HCT116 (cell line): ENCODE results near the gene KIAA1328. TPM values are rescaled to one million over a fixed set of nuclear protein-coding genes. Genes with fewer than 3 reads are reported as not detected.

Experiments
- ATAC-seq: fragments of 200-7000 bp; cut with Tn5 transposase; 2 replicates; pipeline ENCODE4 v1.9.1; 2020; ENCODE audit warnings: mild to moderate bottlenecking, moderate library complexity
- BruUV-seq: library from RNA; stranded (reverse); fragments of 400-500 nt; replicated peaks from 2 replicates; lab custom pipeline; 2021; lab: Mats Ljungman, UMichigan
- CTCF ChIA-PET: fragments of 300-600 bp; sonication (Branson Sonifier 250); formaldehyde crosslinking; loops from one replicate; lab custom pipeline; 2021; ENCODE audit warnings: antibody characterized with exemption; lab: Charles Lee
- POLR2A ChIA-PET: fragments of 300-600, 350-600 bp; sonication (Branson Sonifier 250); formaldehyde crosslinking; loops from one replicate; lab custom pipeline; 2021; ENCODE audit warnings: antibody characterized with exemption; lab: Charles Lee
- RAD21 ChIA-PET, 2 experiments: fragments of 300-600 bp; sonication (Branson Sonifier 250); formaldehyde crosslinking; loops; one replicate each; lab custom pipeline; 2023; ENCODE audit warnings: low total read pairs in 2 of 2; ENCODE audit not compliant: uncharacterized antibody in 2 of 2, unreplicated experiment in 2 of 2, low non-redundant PET in 1 of 2; lab: Charles Lee
- DNase-seq: peaks from one replicate; pipeline ENCODE4 v3.0.0-alpha.2; 2010; ENCODE audit warnings: low read depth, low spot score
- H2AFZ ChIP-seq: fragments of 200-600 bp; shearing (Covaris generic), sonication (generic); 2 replicates; pipeline ENCODE4 v1.6.1; 2017; ENCODE audit warnings: low read depth, mixed run types, mixed read lengths, antibody characterized with exemption, low read length; ENCODE audit not compliant: poor library complexity, severe bottlenecking
- H3K27ac ChIP-seq: 2 replicates; pipeline ENCODE4 v1.5.1; 2012; ENCODE audit warnings: low read depth, low read length
- H3K27me3 ChIP-seq: fragments of 200-600 bp; sonication (generic); 2 replicates; pipeline ENCODE4 v1.6.1; 2016; ENCODE audit warnings: mixed run types, low read length, mixed read lengths; ENCODE audit not compliant: insufficient read depth
- H3K36me3 ChIP-seq, 2 experiments: fragments of 200-500 bp in 1 of 2; fragments of 200-600 bp in 1 of 2; sonication (Bioruptor generic) in 1 of 2; sonication (generic) in 1 of 2; 2 replicates each; pipeline versions ENCODE4 v1.5.1 to v1.6.1; 2014 to 2016; ENCODE audit warnings: low read length in 2 of 2, inconsistent platforms in 1 of 2, mixed read lengths in 1 of 2, mixed run types in 1 of 2; ENCODE audit not compliant: insufficient read depth in 2 of 2, control insufficient read depth in 1 of 2
- H3K4me1 ChIP-seq, 2 experiments: fragments of 200-600 bp in 1 of 2; sonication (generic) in 1 of 2; 2 replicates each; pipeline versions ENCODE4 v1.5.1 to v1.6.1; 2012 to 2017; ENCODE audit warnings: low read length in 2 of 2, inconsistent platforms in 1 of 2, mild to moderate bottlenecking in 1 of 2, mixed read lengths in 1 of 2, mixed run types in 1 of 2, moderate library complexity in 1 of 2; ENCODE audit not compliant: insufficient read depth in 2 of 2, control insufficient read depth in 1 of 2
- H3K4me2 ChIP-seq: fragments of 200-600 bp; sonication (generic); 2 replicates; pipeline ENCODE4 v1.6.1; 2017; ENCODE audit warnings: mixed run types, low read length, mixed read lengths
- H3K4me3 ChIP-seq, 2 experiments: fragments of 200-600 bp in 1 of 2; sonication (generic) in 1 of 2; replicated peaks in 1 of 2; 2 replicates each; pipeline ENCODE4 v1.5.1; 2011 to 2016; ENCODE audit warnings: low read length in 2 of 2, control low read depth in 1 of 2, low read depth in 1 of 2, mild to moderate bottlenecking in 1 of 2, mixed read lengths in 1 of 2, mixed run types in 1 of 2
- H3K79me2 ChIP-seq: fragments of 200-600 bp; sonication (generic); 2 replicates; pipeline ENCODE4 v1.6.1; 2017; ENCODE audit warnings: mild to moderate bottlenecking, mixed run types, low read length, moderate library complexity, mixed read lengths; ENCODE audit not compliant: insufficient read depth
- H3K9ac ChIP-seq: fragments of 200-600 bp; sonication (generic); 2 replicates; pipeline ENCODE4 v1.6.1; 2016; ENCODE audit warnings: low read length, mixed read lengths
- H3K9me2 ChIP-seq: fragments of 200-600 bp; sonication (generic), shearing (Covaris generic); 2 replicates; pipeline ENCODE4 v1.6.1; 2017; ENCODE audit warnings: mixed run types, mild to moderate bottlenecking, moderate library complexity; ENCODE audit not compliant: insufficient read depth
- H3K9me3 ChIP-seq, 2 experiments: fragments of 200-500 bp in 1 of 2; fragments of 200-600 bp in 1 of 2; sonication (Bioruptor generic) in 1 of 2; sonication (generic) in 1 of 2; 2 replicates each; pipeline ENCODE4 v1.6.1; 2014 to 2017; ENCODE audit warnings: low read length in 2 of 2, mixed read lengths in 2 of 2, inconsistent platforms in 1 of 2, low read depth in 1 of 2, mild to moderate bottlenecking in 1 of 2, mixed run types in 1 of 2, moderate library complexity in 1 of 2; ENCODE audit not compliant: control insufficient read depth in 1 of 2, insufficient read depth in 1 of 2
- H4K20me1 ChIP-seq: fragments of 200-600 bp; sonication (generic), shearing (Covaris generic); 2 replicates; pipeline ENCODE4 v1.6.1; 2017; ENCODE audit warnings: mixed run types, mild to moderate bottlenecking, moderate library complexity; ENCODE audit not compliant: insufficient read depth
- ATF3 ChIP-seq: IDR thresholded peaks from 2 replicates; pipeline ENCODE4 v1.6.1; 2012
- CEBPB ChIP-seq: IDR thresholded peaks from 2 replicates; pipeline ENCODE4 v1.6.1; 2012; ENCODE audit warnings: low read depth
- CTCF ChIP-seq, 3 experiments: fragments of 200-600 bp in 1 of 3; sonication (generic) in 1 of 3; IDR thresholded peaks in 2 of 3; conservative IDR thresholded peaks in 1 of 3; 2 replicates each; pipeline ENCODE4 v1.5.1; 2012 to 2017; ENCODE audit warnings: low read depth in 2 of 3, low read length in 2 of 3, antibody characterized with exemption in 1 of 3, borderline replicate concordance in 1 of 3, control low read depth in 1 of 3, mild to moderate bottlenecking in 1 of 3, mixed read lengths in 1 of 3, mixed run types in 1 of 3, moderate library complexity in 1 of 3; ENCODE audit not compliant: insufficient read depth in 1 of 3
- EGR1 ChIP-seq: IDR thresholded peaks from 2 replicates; pipeline ENCODE4 v1.6.1; 2012; ENCODE audit warnings: low read depth
- ELF1 ChIP-seq: IDR thresholded peaks from 2 replicates; pipeline ENCODE4 v1.6.1; 2012; ENCODE audit warnings: low read depth, borderline replicate concordance
- EZH2 ChIP-seq: fragments of 200-600 bp; sonication (generic); IDR thresholded peaks from 2 replicates; pipeline ENCODE4 v1.6.1; 2017; ENCODE audit warnings: antibody characterized with exemption, mixed run types
- EZH2phosphoT487 ChIP-seq: fragments of 200-600 bp; IDR thresholded peaks from 2 replicates; pipeline ENCODE4 v1.6.1; 2018; ENCODE audit warnings: antibody characterized with exemption, borderline replicate concordance
- JUND ChIP-seq: IDR thresholded peaks from 2 replicates; pipeline ENCODE4 v1.6.1; 2012
- POLR2A ChIP-seq: IDR thresholded peaks from 2 replicates; pipeline ENCODE4 v1.7.0; 2011; ENCODE audit warnings: borderline replicate concordance; ENCODE audit not compliant: insufficient read depth, insufficient read length; ENCODE audit errors: extremely low read depth
- POLR2AphosphoS5 ChIP-seq: IDR thresholded peaks from 2 replicates; pipeline ENCODE4 v1.6.1; 2011; ENCODE audit warnings: mild to moderate bottlenecking, low read depth, low read length, moderate library complexity
- REST ChIP-seq: IDR thresholded peaks from 2 replicates; pipeline ENCODE4 v1.6.1; 2012; ENCODE audit warnings: low read depth
- SIN3A ChIP-seq: IDR thresholded peaks from 2 replicates; pipeline ENCODE4 v1.6.1; 2012; ENCODE audit warnings: low read depth
- SP1 ChIP-seq: IDR thresholded peaks from 2 replicates; pipeline ENCODE4 v1.6.1; 2012; ENCODE audit warnings: low read depth
- YY1 ChIP-seq: IDR thresholded peaks from 2 replicates; pipeline ENCODE4 v1.6.1; 2011; ENCODE audit warnings: low read length, low read depth, moderate library complexity, mild to moderate bottlenecking; ENCODE audit not compliant: insufficient replicate concordance; ENCODE audit errors: extremely low read depth
- ZBTB33 ChIP-seq: IDR thresholded peaks from 2 replicates; pipeline ENCODE4 v1.6.1; 2011; ENCODE audit warnings: mild to moderate bottlenecking, low read length, moderate library complexity; ENCODE audit not compliant: insufficient replicate concordance; ENCODE audit errors: extremely low read depth
- ZFX ChIP-seq: fragments of 450-650 bp; IDR thresholded peaks from 2 replicates; pipeline ENCODE4 v1.6.1; 2017
- ZNF274 ChIP-seq: fragments of 200-500 bp; sonication (Bioruptor generic); IDR thresholded peaks from 2 replicates; pipeline ENCODE4 v1.6.1; 2014; ENCODE audit warnings: mild to moderate bottlenecking, low read depth, low read length, inconsistent platforms
- intact Hi-C: fragments of 100-400 bp; cut with micrococcal nuclease; formaldehyde crosslinking; loops from 2 replicates; pipeline ENCODE4 v1.10.0; 2022
- total RNA-seq: library from RNA; stranded (reverse); gene quantifications from one replicate; pipeline ENCODE4 v1.2.1, GENCODE V29; 2021; ENCODE audit not compliant: unreplicated experiment

The KIAA1328 gene
- total RNA-seq, 1 experiment from 2014 or later, result 5.2 TPM

- DNase-seq (no peak), ATAC-seq (no peak)
- H3K9ac ChIP-seq, result no peak overlapping the region
- TF ChIP-seq SP1 (no peak), EGR1 (no peak), SIN3A (no peak), JUND (no peak), ZNF274 (no peak), ZFX (no peak), POLR2A (no peak), ZBTB33 (no peak), CEBPB (no peak), ELF1 (no peak), YY1 (no peak), EZH2 (no peak), REST (no peak), POLR2AphosphoS5 (no peak), ATF3 (no peak), CTCF (IDR thresholded peaks at IDR 0.05 in 2 of 3, conservative IDR thresholded peaks at IDR 0.05 in 1 of 3; ENCODE audit: borderline replicate concordance in 1 of 3, insufficient read depth in 1 of 3, low read depth in 2 of 3, low read length in 2 of 3) (no peak), EZH2phosphoT487 (no peak)
- H2AFZ ChIP-seq, result no peak overlapping the region
- ChIA-PET POLR2A (no interaction called here), CTCF (no interaction called here), RAD21 (no interaction called here)
- no TSS peak for BruUV-seq
- peaks cover 36% of the 10 kb centered on the region for H3K79me2 ChIP-seq
- H3K4me3 ChIP-seq, result no peak overlapping the region
- H3K9me3 ChIP-seq, result no peaks in the 10 kb centered on the region
- no peaks in the 10 kb centered on the region for H4K20me1 ChIP-seq
- no peak overlapping the region for H3K27ac ChIP-seq
- H3K9me2 ChIP-seq, result no peaks in the 10 kb centered on the region
- H3K36me3 ChIP-seq, result peaks cover 0 to 2% of the 10 kb centered on the region in 2 experiments; a peak in 1 of 4 replicates
- intact Hi-C loops, result no loop called here
- H3K27me3 ChIP-seq, result no peaks in the 10 kb centered on the region
- peaks cover 8 to 15% of the 10 kb centered on the region in 2 experiments; a peak in 2 of 4 replicates for H3K4me1 ChIP-seq
- no peak overlapping the region for H3K4me2 ChIP-seq
These were observed 3.4 kb upstream of the KIAA1328 start for GRCh38 chr18:36825526-36825925.
